OCI-LY3 (cell line): Measurements from ENCODE around the gene SLC5A11.

ENCODE experiments used
- CTCF ChIP-seq: fragments of 200-600, 300-600 bp; sonication (generic); IDR thresholded peaks from 2 replicates; pipeline ENCODE4 v1.5.1; 2014; ENCODE audit warnings: antibody characterized with exemption, low read length, low read depth
- EZH2phosphoT487 ChIP-seq: fragments of 200-600 bp; shearing (Covaris generic); IDR thresholded peaks from 2 replicates; pipeline ENCODE4 v1.6.1; 2018; ENCODE audit warnings: antibody characterized with exemption, mixed run types, low read depth

- TF ChIP-seq CTCF (no peak), EZH2phosphoT487 (no peak)
Observed at GRCh38 chr16:24845726-24846547, at the start of gene SLC5A11.
